Measurements from ENCODE around the gene NID1. TPM values are rescaled to one million over a fixed set of nuclear protein-coding genes. Genes with fewer than 3 reads are reported as not detected.

The NID1 gene
- total RNA-seq, 1 experiment from 2014 or later, result 0.21 TPM

DNA sequence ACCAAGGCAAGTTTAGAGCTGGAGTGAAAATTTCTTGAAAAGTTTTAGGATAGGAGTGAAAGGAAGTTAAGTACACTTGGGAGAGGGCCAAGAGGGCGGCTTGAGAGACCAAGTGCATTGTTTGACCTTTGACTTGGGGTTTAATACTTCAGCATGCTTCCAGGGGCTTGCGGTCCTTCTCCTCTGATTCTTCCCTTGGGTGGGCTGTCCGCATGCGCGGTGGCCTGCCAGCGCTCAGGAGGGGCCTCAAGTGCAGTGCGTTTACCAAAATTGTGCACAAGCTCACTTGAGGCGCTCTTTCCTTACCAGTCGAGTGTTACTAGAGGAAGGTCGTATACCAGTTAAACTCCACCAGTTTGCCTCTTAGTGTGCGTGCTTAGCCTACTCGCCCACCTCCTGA is 106.9 kb downstream of the NID1 start:
- DNase-seq (ENCODE audit: low read depth, low spot score), result no peak
- in situ Hi-C loops (cut with HindIII; ENCODE audit: low pct_unique_long_range_greater_than_20kb, low sequenced_read_pairs), result no loop called here

DNA sequence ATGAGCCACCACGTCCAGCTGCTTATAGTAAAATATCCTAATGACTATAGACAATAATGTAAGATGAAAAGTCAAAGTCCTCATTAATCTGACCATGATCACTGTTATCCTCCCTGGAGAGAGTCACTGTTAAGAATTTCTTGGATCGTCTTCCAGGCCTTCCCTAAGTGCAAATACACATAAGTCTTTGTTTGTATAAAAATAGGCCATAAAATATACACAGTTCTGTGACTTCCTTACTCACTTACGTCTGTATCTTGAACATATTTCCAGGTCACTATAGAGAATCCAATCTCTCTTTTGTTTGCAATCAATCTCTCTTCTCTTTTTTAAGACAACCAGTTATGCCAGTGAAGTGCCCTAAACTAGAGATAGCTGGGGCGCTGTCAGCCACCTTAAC is 109.1 kb downstream of the NID1 start:
- no peak for DNase-seq (ENCODE audit: low read depth, low spot score)
- in situ Hi-C loops (cut with HindIII; ENCODE audit: low pct_unique_long_range_greater_than_20kb, low sequenced_read_pairs), result no loop called here

DNA sequence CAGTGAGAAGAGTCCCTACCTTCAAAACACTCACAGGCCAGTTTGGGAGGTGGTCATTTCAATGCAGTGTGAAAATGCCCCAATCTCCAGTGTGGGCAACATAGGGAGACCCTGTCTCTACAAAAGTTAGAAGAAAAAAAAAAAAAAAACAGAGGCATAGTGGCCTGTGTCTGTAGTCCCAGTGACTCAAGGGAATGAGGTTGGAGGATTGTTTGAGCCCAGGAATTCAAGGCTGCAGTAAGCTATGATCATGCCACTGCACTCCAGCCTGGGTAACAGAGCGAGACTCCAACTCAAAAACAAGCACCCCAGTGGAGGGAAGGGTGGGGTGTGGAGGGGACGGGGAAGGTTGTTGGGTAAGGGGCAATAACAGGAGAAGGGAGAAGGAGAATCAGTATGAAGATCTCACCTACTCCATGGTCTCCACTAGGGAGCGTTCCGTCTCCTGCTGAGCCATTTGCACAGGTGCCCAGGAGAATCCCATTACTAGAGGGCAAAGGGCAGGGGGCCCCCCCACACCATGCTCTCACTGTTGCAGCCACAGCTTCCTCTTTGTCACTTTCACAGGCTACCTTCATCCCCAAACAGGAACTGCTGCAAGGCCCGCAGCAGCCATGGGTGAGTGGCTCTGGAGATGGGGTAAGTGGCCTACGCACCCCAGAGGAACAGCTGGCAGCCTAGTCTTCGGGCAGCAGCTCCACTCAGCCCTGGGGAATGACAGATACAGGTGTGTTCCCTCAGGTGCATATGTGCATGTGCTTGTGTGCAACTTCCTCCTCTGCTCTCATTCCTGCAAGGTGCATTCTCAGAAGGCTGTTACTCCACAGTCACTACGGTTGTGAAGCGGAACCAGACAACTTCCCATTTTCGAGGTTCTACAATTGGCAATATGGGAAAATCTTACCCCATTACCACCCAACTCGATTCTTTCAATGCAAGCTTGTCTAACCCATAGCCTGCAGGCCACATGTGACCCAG is 110.3 kb downstream of the NID1 start:
- no peak for DNase-seq (ENCODE audit: low read depth, low spot score)
- in situ Hi-C loops (cut with HindIII; ENCODE audit: low pct_unique_long_range_greater_than_20kb, low sequenced_read_pairs), result no loop called here

DNA sequence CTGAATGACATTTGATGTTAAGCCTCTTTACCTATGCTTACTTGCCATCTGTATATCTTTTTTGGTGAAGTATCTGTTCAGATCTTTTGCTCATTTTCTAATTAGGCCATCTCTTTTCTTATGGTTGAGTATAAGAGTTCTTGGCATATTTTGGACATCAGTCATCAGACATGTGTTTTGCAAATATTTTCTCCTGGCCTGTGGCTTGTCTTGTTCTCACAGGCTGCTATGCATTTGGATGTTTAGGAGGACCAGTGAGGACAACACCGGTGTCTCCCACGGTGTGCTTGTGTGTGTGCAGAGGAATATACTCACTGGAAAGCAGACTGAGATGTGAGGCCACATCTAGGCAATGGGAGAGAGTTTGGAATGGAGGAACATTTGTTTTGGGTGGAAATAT is 111.1 kb downstream of the NID1 start:
- no peak for DNase-seq (ENCODE audit: low read depth, low spot score)
- in situ Hi-C loops (cut with HindIII; ENCODE audit: low pct_unique_long_range_greater_than_20kb, low sequenced_read_pairs), result no loop called here

DNA sequence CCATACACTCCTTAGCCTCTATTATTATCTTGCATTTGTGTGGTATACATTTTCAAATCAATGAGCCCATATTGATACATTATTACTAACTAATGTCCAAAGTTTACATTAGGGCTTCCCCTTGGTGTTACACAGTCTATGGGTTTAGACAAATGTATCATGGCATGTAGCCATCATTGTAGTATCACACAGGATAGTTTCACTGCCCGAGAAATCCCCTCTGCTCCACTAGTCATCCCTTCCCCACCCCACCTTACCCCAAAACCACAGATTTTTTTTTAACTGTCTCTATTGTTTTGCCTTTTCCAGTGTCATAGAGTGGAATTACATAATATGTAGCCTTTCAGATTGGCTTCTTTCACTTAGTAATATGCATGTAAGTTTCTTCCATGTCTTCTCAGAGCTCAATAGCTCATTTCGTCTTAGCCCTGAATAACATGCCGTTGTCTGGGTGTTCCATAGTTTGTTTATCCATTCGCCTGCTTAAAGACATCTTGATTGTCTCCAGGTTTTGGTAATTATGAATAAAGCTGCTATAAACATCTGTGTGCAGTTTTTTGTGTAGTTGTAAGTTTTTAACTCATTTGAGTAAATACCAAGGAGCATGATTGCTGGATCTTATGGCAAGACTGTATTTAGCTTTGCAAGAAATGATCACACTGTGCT is 111.8 kb downstream of the NID1 start:
- in situ Hi-C loops (cut with HindIII; ENCODE audit: low pct_unique_long_range_greater_than_20kb, low sequenced_read_pairs), result no loop called here
- no peak for DNase-seq (ENCODE audit: low read depth, low spot score)

DNA sequence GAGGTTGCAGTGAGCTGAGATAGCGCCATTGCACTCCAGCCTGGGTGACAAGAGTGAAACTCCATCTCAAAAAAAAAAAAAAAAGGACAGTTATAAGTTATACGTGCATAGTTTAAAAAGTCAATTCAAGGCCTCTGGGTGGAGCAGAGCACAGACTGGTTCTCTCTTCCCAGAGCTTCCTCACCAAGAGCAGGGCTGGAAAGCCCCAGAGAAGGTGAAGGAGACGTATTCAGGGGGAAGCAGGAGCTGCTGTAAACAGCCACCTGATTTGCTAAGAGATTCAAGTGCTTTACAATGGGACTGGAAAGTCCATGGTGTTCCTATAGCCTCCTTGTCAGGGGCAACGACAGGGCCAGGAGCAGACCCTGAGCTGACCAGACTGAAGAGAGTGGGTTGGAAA is 113.2 kb downstream of the NID1 start:
- in situ Hi-C loops (cut with HindIII; ENCODE audit: low pct_unique_long_range_greater_than_20kb, low sequenced_read_pairs), result no loop called here
- no peak for DNase-seq (ENCODE audit: low read depth, low spot score)

DNA sequence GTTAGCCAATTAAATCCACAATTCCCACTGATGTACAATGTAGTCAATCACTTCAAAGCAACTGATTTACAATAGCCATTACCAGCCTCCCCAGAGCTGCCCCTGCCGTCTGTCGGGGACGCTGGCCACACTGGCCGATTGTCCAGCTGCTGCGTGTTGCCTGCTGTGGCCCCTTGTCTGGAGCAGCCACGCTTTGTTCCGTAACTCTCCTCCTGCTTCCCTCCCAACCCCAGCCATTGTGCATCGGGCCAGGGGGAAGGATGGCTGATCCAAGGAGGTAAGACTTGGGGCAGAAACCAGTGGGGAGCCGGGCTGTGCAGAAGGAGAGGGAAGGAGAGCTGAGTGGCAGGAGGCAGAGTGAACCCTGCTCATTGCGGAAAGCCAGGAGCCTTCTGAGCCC is 114.6 kb downstream of the NID1 start:
- no peak for DNase-seq (ENCODE audit: low read depth, low spot score)
- in situ Hi-C loops (cut with HindIII; ENCODE audit: low pct_unique_long_range_greater_than_20kb, low sequenced_read_pairs), result no loop called here

DNA sequence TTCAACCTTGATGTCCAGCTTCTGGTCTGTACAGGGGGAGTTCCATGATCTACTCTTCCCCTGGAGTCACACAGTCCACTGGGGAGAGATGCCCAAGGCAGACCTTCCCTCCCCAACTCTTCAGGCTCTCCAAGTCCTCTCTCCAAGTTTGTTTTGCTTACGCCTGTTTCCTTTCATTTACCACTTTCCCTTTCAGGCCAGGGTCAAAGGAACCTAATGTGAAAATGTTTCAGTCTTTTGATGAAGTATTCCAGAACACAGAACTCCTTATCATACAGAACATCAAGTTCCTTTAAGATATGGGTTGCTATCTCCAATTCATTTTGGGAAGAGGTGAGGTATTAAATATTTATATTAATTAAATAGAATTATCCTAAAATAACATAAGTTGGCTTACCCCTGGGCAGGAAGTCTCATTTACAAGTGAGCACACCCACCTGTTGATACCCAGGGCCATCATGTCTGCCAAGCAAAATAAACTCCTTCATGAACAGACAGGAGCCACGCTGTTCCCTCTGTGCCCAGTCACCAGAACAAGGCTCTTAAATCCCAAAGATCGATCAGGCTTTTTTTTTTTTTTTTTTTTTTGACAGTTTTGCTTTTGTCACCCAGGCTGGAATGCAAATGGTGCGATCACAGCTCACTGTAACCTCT is 116.0 kb downstream of the NID1 start:
- no peak for DNase-seq (ENCODE audit: low read depth, low spot score)
- in situ Hi-C loops (cut with HindIII; ENCODE audit: low pct_unique_long_range_greater_than_20kb, low sequenced_read_pairs), result no loop called here

DNA sequence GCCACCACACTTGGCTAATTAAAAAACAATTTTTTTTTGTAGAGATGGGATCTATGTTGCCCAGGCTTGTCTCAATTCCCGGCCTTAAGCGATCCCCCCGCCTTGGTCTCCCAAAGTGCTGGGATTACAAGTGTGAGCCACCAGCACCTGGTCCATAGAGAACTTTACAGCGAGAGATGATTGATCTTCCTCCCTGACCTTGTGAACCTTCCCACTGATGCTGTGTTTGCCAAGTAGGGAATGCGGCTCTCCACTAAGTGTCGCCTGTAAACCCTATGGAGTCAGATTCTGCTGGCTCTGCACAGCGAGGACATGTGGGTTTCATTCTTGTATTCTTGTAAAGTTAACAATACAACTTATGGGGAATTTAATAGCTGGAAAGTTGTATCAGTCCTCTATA is 116.9 kb downstream of the NID1 start:
- in situ Hi-C loops (cut with HindIII; ENCODE audit: low pct_unique_long_range_greater_than_20kb, low sequenced_read_pairs), result no loop called here
- no peak for DNase-seq (ENCODE audit: low read depth, low spot score)

DNA sequence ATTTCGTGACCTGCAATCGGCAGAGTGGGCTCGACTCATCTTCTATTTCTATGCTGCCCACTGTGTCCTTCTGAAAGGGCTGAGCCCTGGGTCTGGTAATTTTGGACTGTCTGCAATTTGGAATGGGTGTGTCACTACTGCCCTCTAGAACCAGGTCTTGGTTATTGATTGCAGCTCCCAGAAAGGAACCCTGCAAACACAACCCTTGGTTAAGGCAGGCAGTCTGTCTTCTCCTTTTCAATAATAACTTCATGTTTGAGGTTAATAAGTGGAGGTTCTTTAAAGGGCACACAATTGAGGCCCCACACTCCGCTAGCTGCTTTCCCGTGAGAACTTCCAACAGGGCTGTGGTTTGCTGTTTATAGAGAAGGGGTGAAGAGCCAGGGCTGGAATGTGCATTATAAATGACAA is 118.3 kb downstream of the NID1 start:
- in situ Hi-C loops (cut with HindIII; ENCODE audit: low pct_unique_long_range_greater_than_20kb, low sequenced_read_pairs), result no loop called here
- peak; percentile 78 for DNase-seq (ENCODE audit: low read depth, low spot score)

DNA sequence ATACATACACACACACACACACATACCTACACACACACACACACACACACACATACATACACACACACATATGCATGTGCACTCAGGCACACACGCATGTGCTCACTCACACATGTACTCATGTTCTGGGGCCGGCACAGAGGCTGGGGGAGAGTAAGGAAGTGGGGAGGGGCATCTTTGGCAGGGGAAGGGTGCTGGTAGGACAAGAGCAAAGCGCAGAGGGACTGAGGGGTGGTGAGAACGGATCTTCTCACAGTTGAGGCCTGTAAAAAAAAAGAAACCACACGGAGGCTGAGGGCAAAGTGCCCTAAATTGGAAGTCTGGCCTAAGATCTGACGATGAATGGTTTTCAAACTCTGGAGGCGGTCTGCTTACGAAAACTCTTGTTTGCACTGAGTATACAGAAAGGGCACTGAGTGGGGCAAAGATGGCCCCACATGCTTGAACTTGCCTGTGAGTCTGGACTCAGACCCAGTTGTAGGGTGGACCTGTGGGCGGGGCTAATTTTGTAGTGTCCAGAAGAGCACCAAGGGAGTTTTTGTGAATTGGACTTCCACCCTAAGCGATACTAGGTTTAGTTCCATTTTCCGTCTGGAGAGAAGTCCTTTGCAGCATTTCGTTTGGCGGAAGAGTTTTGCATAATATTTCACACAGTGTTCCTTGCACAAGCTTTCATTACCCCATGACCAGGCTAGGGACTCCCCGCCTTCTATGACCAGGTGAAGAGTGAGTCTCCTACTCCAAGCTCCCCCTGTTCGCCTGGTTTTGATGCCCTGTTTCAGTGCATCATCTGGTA is 118.9 kb downstream of the NID1 start:
- no peak for DNase-seq (ENCODE audit: low read depth, low spot score)
- in situ Hi-C loops (cut with HindIII; ENCODE audit: low pct_unique_long_range_greater_than_20kb, low sequenced_read_pairs), result no loop called here

DNA sequence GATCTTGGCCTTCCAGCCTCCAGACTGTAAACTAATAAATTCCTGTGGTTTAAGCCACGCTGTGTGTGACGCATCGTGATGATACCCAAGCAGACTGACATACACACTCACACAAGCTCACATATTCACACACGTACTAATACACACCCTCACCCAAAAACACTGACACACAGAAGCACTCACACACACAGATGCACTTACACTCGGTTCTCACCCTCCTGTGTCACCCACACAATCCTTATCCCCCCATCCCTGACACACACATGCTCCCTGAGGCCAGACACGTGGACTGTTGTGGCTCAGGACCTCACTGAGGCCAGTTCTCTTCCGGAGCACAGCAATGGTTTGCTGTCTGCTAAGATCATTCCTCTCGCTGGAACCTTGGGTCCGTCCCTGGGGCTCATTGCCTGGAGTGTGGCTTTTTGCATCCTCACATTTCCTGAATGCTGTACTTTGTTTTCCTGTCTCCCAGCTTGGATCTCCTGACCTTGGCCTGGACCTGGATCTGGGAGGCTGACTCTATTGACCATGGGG is 121.2 kb downstream of the NID1 start:
- in situ Hi-C loops (cut with HindIII; ENCODE audit: low pct_unique_long_range_greater_than_20kb, low sequenced_read_pairs), result no loop called here
- DNase-seq (ENCODE audit: low read depth, low spot score), result peak; percentile 53

DNA sequence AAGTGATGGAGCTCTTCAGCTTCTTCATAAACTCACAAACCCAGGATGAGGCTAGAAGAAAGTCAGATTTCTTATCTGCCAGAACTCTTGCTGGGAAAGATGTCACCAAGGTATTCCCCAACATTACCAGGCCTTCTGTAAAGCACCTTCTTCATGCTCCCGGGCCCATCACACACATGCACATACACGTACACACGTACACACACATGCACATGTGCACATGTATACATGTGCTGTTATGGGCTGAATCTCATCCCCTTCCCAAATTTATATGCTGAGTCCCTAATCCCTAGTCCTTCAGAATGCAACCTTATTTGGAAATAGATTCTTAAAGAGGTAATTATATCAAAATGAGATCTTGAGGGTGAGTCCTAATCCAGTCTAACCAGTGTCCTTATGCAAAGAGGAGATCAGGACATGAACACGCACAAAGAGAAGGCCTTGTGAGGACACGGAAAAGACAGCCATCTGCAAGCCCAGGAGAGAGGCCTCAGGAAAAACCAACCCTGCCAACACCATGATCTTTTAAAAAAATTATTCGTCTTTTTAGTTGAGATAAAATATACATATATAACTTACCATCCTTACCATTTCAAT is 121.8 kb downstream of the NID1 start:
- no peak for DNase-seq (ENCODE audit: low read depth, low spot score)
- in situ Hi-C loops (cut with HindIII; ENCODE audit: low pct_unique_long_range_greater_than_20kb, low sequenced_read_pairs), result no loop called here

DNA sequence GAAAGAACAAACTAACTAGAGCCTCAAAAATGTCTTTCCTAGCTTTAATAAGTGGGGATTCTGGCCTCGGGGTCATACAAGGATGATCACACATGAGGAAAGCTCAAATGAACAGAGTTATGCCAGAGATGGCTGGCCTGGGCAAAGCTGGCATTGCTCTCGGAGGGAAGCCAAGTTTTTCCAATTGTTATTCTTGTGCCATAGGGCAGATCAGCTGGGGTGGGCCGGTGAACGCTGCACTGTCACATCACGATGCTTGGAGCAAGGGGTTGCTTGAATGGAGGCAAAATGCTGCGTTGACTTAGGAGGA is 122.3 kb downstream of the NID1 start:
- in situ Hi-C loops (cut with HindIII; ENCODE audit: low pct_unique_long_range_greater_than_20kb, low sequenced_read_pairs), result no loop called here
- DNase-seq (ENCODE audit: low read depth, low spot score), result no peak

DNA sequence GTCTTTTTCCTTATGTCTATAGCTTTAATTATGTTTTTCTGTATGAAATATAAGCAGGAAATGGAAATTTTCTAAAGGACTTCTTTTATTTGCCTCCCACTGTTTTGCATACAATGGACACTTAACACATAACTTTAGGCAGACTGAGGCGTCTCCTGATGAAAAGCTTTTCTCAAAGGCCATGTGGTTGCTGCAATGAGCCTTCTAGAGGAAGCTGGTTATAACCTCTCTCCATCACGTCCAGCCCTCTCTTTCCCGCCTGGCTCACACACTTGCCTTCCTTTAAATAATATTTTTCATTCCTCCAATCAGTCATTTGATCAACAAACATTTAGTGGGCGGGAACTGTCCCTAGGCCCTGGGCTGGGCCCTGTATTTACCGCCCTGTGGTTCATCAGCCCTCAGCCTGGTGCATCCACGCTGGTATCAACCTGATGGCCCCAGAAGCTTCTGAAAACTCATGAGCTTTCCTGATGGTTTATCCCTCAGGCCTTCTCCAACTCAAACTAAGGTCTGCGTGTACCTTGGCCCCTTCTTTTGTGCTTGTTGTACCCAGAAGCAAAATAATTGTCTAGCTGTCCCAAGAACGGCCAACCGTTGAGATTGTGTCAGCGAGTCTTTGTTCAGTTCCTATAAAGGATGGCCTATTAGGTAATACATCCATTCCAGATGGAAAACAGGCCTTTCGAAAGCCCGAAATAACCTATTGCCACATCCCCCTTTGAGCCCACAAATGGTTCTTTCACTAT is 122.8 kb downstream of the NID1 start:
- no peak for DNase-seq (ENCODE audit: low read depth, low spot score)
- in situ Hi-C loops (cut with HindIII; ENCODE audit: low pct_unique_long_range_greater_than_20kb, low sequenced_read_pairs), result no loop called here

DNA sequence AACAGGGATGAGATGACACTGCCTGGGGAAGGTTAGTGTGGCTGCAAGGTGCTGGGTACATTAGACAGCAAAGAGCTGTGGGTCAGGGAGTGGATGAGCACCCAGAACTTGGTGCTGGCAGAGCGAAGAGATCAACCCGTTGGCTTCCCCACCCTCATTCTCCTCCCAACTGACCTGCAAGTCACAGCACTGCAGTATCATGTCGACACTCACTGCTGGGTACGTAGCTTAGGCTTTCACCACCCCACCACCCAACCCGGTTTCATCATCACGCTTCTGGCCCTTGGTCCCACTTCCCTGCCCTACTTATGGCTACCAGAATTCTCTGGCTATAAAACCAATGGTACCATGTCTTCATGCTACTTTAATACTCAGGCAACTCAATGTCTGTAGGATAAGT is 124.6 kb downstream of the NID1 start:
- DNase-seq (ENCODE audit: low read depth, low spot score), result no peak
- in situ Hi-C loops (cut with HindIII; ENCODE audit: low pct_unique_long_range_greater_than_20kb, low sequenced_read_pairs), result no loop called here

DNA sequence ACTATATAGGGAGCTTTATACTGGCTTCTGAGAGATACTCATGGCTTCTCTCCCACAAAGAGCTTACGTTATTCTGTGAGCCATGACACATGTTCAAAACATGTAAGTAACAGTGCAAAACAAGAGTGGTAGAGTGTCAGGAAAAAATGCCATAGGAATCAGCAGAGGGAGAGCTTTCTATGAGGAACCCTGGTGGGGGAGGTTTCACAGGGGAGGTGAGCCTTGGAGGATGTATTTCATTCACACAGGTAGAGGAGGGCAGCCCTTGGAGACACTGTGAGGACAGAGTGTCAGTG is 125.5 kb downstream of the NID1 start:
- no peak for DNase-seq (ENCODE audit: low read depth, low spot score)
- in situ Hi-C loops (cut with HindIII; ENCODE audit: low pct_unique_long_range_greater_than_20kb, low sequenced_read_pairs), result no loop called here
